SK-N-SH (cell line): Measurements from ENCODE around the gene RAB26. TPM values are rescaled to one million over a fixed set of nuclear protein-coding genes. Genes with fewer than 3 reads are reported as not detected.

Experiments
- CTCF ChIA-PET: fragments of 300-600, 350-600 bp; formaldehyde crosslinking; extraction: SDS; loops from one replicate; lab custom pipeline; 2021; lab: Yijun Ruan, JAX
- POLR2A ChIA-PET: fragments of 350-600 bp; sonication (Branson Sonifier 250); formaldehyde crosslinking; extraction: SDS; loops from one replicate; lab custom pipeline; 2020; ENCODE audit warnings: antibody characterized with exemption, inconsistent platforms; lab: Yijun Ruan, JAX
- DNase-seq: peaks from one replicate; pipeline ENCODE4 v3.0.0; 2012
- H2AFZ ChIP-seq: fragments of 200-600 bp; sonication (generic); 2 replicates; pipeline ENCODE4 v1.8.1; 2016; ENCODE audit warnings: antibody characterized with exemption, mild to moderate bottlenecking, low read depth
- H3F3A ChIP-seq: fragments of 200-600 bp; sonication (generic); replicated peaks from 2 replicates; pipeline ENCODE3; 2016; ENCODE audit warnings: antibody characterized with exemption, mild to moderate bottlenecking; ENCODE audit not compliant: insufficient read depth
- H3K27ac ChIP-seq, 2 experiments: fragments of 200-500 bp in 1 of 2; fragments of 200-600 bp in 1 of 2; sonication (Bioruptor generic) in 1 of 2; sonication (generic), shearing (Covaris generic) in 1 of 2; 2 replicates each; pipeline versions ENCODE4 v1.5.1 to v1.6.1; 2014 to 2016; ENCODE audit warnings: low read depth in 2 of 2, inconsistent platforms in 1 of 2, low read length in 1 of 2, mild to moderate bottlenecking in 1 of 2, mixed read lengths in 1 of 2
- H3K27me3 ChIP-seq: fragments of 200-600 bp; sonication (generic), shearing (Covaris generic); 2 replicates; pipeline ENCODE4 v1.6.1; 2016; ENCODE audit warnings: mixed run types; ENCODE audit not compliant: insufficient read depth
- H3K36me3 ChIP-seq, 2 experiments: fragments of 200-500 bp in 1 of 2; fragments of 200-600 bp in 1 of 2; sonication (Bioruptor generic) in 1 of 2; sonication (generic) in 1 of 2; replicated peaks in 1 of 2; 2 replicates each; pipeline versions ENCODE3 to v1.5.1; 2014 to 2016; ENCODE audit warnings: low read length in 1 of 2, mild to moderate bottlenecking in 1 of 2; ENCODE audit not compliant: insufficient read depth in 2 of 2, control insufficient read depth in 1 of 2
- H3K4me1 ChIP-seq, 2 experiments: fragments of 200-500 bp in 1 of 2; fragments of 200-600 bp in 1 of 2; sonication (Bioruptor generic) in 1 of 2; sonication (generic), shearing (Covaris generic) in 1 of 2; 2 replicates each; pipeline versions ENCODE4 v1.5.1 to v1.6.1; 2014 to 2016; ENCODE audit warnings: low read depth in 1 of 2, low read length in 1 of 2, mixed run types in 1 of 2; ENCODE audit not compliant: insufficient read depth in 2 of 2, control insufficient read depth in 1 of 2
- H3K4me2 ChIP-seq: fragments of 200-600 bp; sonication (generic), shearing (Covaris generic); 2 replicates; pipeline ENCODE4 v1.6.1; 2017; ENCODE audit warnings: mixed run types
- H3K4me3 ChIP-seq, 2 experiments: fragments of 200-500 bp in 1 of 2; fragments of 200-600 bp in 1 of 2; sonication (Bioruptor generic) in 1 of 2; sonication (generic), shearing (Covaris generic) in 1 of 2; 2 replicates each; pipeline versions ENCODE4 v1.5.1 to v1.8.1; 2014 to 2016; ENCODE audit warnings: low read depth in 2 of 2, inconsistent platforms in 1 of 2, low read length in 1 of 2, mild to moderate bottlenecking in 1 of 2, mixed read lengths in 1 of 2, moderate library complexity in 1 of 2
- H3K79me2 ChIP-seq: fragments of 200-600 bp; sonication (generic); 2 replicates; pipeline ENCODE4 v1.8.1; 2017; ENCODE audit warnings: mild to moderate bottlenecking; ENCODE audit not compliant: insufficient read depth
- H3K9ac ChIP-seq: fragments of 200-600 bp; sonication (generic); 2 replicates; pipeline ENCODE4 v1.6.1; 2017; ENCODE audit warnings: mixed run types
- H3K9me2 ChIP-seq: fragments of 200-600 bp; sonication (generic); 2 replicates; pipeline ENCODE4 v1.6.1; 2017; ENCODE audit warnings: mixed run types
- H3K9me3 ChIP-seq: fragments of 200-600 bp; sonication (generic); 2 replicates; pipeline ENCODE4 v1.6.1; 2017; ENCODE audit warnings: mixed run types, mild to moderate bottlenecking, moderate library complexity
- H4K20me1 ChIP-seq: fragments of 200-600 bp; sonication (generic); 2 replicates; pipeline ENCODE4 v1.6.1; 2017; ENCODE audit warnings: mild to moderate bottlenecking, mixed run types; ENCODE audit not compliant: insufficient read depth
- ELF1 ChIP-seq: IDR thresholded peaks from 2 replicates; pipeline ENCODE4 v1.4.0; 2012
- FOXJ3 ChIP-seq: sonication (generic); formaldehyde crosslinking; IDR thresholded peaks from 2 replicates; pipeline ENCODE4 v1.5.1; 2020; ENCODE audit warnings: mild to moderate bottlenecking, missing genetic modification reagents
- GABPA ChIP-seq: IDR thresholded peaks from 2 replicates; pipeline ENCODE4 v1.4.0; 2012; ENCODE audit warnings: low read depth, mild to moderate bottlenecking
- JUND ChIP-seq: IDR thresholded peaks from 2 replicates; pipeline ENCODE4 v1.4.0; 2012
- MAX ChIP-seq: IDR thresholded peaks from 2 replicates; pipeline ENCODE4 v1.4.0; 2012; ENCODE audit warnings: low read depth
- PBX3 ChIP-seq: IDR thresholded peaks from 2 replicates; pipeline ENCODE4; 2012
- POLR2AphosphoS5 ChIP-seq: IDR thresholded peaks from 2 replicates; pipeline ENCODE4 v1.6.1; 2012; ENCODE audit warnings: low read depth, low read length
- RXRA ChIP-seq: IDR thresholded peaks from 2 replicates; pipeline ENCODE4 v1.4.0; 2012; ENCODE audit warnings: low read depth, mild to moderate bottlenecking, borderline replicate concordance
- TAF1 ChIP-seq: IDR thresholded peaks from 2 replicates; pipeline ENCODE4 v1.6.1; 2012; ENCODE audit warnings: low read depth, mild to moderate bottlenecking, low read length, moderate library complexity, borderline replicate concordance
- WGBS: methylation state at CpG from one replicate; pipeline ENCODE4 v1.1.6; 2017; ENCODE audit warnings: low lambda C conversion rate; 5-methylcytosine and 5-hydroxymethylcytosine counted together
- polyA plus RNA-seq, 3 experiments: library from polyadenylated mRNA; depleted of rRNA; stranded (reverse); fragments of >200 nt; gene quantifications; 2 replicates each; pipeline ENCODE4 v1.2.3, GENCODE V29; 2012

RAB26 gene
- polyA plus RNA-seq, 1 of the 3 experiments (the other 2 are of a cell fraction) = 14.3 TPM

- no peaks in the 10 kb centered on the region for H4K20me1 ChIP-seq
- H3K9me3 ChIP-seq = no peaks in the 10 kb centered on the region
- H3K27ac ChIP-seq = no peak overlapping the region
- H3K9me2 ChIP-seq = no peaks in the 10 kb centered on the region
- no peak overlapping the region for H3K4me2 ChIP-seq
- 97% methylated on average over 16 of the region's 43 CpGs for WGBS
- no peak overlapping the region for H2AFZ ChIP-seq
- TF ChIP-seq POLR2AphosphoS5 = no peak
- no peak for TF ChIP-seq GABPA
- TF ChIP-seq, all 33 proteins: peak for 0
- ChIA-PET POLR2A (no interaction called here), CTCF (interaction anchor here (1.1 to 2.1 kb wide), 3 partner anchors 14 to 40 kb away, joined by 3 to 5 read pairs (median 4); no protein-coding TSS in a partner anchor)
- DNase-seq = no peak
- peaks cover 0 to 26% of the 10 kb centered on the region in 2 experiments for H3K36me3 ChIP-seq
- no peaks in the 10 kb centered on the region for H3K4me1 ChIP-seq
- no peaks in the 10 kb centered on the region for H3K27me3 ChIP-seq
- H3F3A ChIP-seq = no peaks in the 10 kb centered on the region
- H3K9ac ChIP-seq = no peak overlapping the region
- no peaks in the 10 kb centered on the region for H3K79me2 ChIP-seq
- no peak overlapping the region for H3K4me3 ChIP-seq
Observed at GRCh38 chr16:2180461-2180860, 32.0 kb downstream of the RAB26 start.

- POLR2A ChIA-PET = no interaction called here
- Histone ChIP-seq H3K27me3 (no peaks in the 10 kb centered on the region), H3F3A (no peaks in the 10 kb centered on the region), H3K79me2 (no peaks in the 10 kb centered on the region), H3K27ac (no peak overlapping the region), H3K9me2 (no peaks in the 10 kb centered on the region), H2AFZ (no peak overlapping the region), H3K4me1 (no peaks in the 10 kb centered on the region), H3K9ac (no peak overlapping the region), H3K4me2 (no peak overlapping the region), H3K9me3 (no peaks in the 10 kb centered on the region), H3K36me3 (peaks cover 0 to 18% of the 10 kb centered on the region in 2 experiments), H3K4me3 (no peak overlapping the region), H4K20me1 (no peaks in the 10 kb centered on the region)
- DNase-seq = no peak
- CTCF ChIA-PET = interaction anchor here (1.1 to 2.1 kb wide), 3 partner anchors 13 to 41 kb away, joined by 3 to 5 read pairs (median 4); no protein-coding TSS in a partner anchor
- 89% methylated on average over 14 of the region's 46 CpGs for WGBS
- no peak for TF ChIP-seq RXRA
- TF ChIP-seq TAF1 = no peak
- no peak for TF ChIP-seq MAX
- TF ChIP-seq FOXJ3 (CRISPR knock-in tag) = no peak
- TF ChIP-seq GABPA = no peak
- no peak for TF ChIP-seq ELF1
- no peak for TF ChIP-seq JUND
- TF ChIP-seq PBX3 = no peak
Observed at GRCh38 chr16:2180962-2181923, 32.8 kb downstream of the RAB26 start.
